Gastrocnemius medialis (tissue), 4 donors: ENCODE data around the gene KIRREL3. TPM values are rescaled to one million over a fixed set of nuclear protein-coding genes. Genes with fewer than 3 reads are reported as not detected.

Source experiments
- ATAC-seq, 2 donors: fragments of 150-250 bp; one replicate each; pipeline ENCODE4 v1.9.1; 2016
- DNase-seq, 2 donors: peaks; one replicate each; pipeline ENCODE4 v3.0.0-alpha.2; 2019
- H3K27ac ChIP-seq, 4 donors: fragments of 200-600 bp; sonication (generic); 1 replicate in 1 of 4; 2 replicates in 3 of 4; pipeline ENCODE4 v1.5.1; 2016 to 2018; ENCODE audit warnings: mild to moderate bottlenecking in 2 of 4, moderate library complexity in 1 of 4
- H3K27me3 ChIP-seq, 3 donors: fragments of 200-600 bp; sonication (generic) in 2 of 3; 1 replicate in 1 of 3; 2 replicates in 2 of 3; pipeline versions ENCODE4 v1.5.1 to v1.6.0; 2016 to 2019; ENCODE audit warnings: mild to moderate bottlenecking in 1 of 3, moderate library complexity in 1 of 3
- H3K36me3 ChIP-seq, 2 donors: fragments of 200-600 bp; sonication (generic) in 1 of 2; one replicate each; pipeline ENCODE4 v1.5.1; 2017 to 2018
- H3K4me1 ChIP-seq, 2 donors: fragments of 200-600 bp; sonication (generic) in 1 of 2; one replicate each; pipeline ENCODE4 v1.5.1; 2016 to 2017; ENCODE audit warnings: mild to moderate bottlenecking in 2 of 2
- H3K4me3 ChIP-seq, 4 donors: fragments of 200-600 bp; sonication (generic) in 3 of 4; 1 replicate in 1 of 4; 2 replicates in 3 of 4; pipeline ENCODE4 v1.5.1; 2016 to 2019; ENCODE audit warnings: mild to moderate bottlenecking in 2 of 4
- H3K9me3 ChIP-seq, 3 donors: fragments of 200-600 bp; sonication (generic) in 2 of 3; 1 replicate in 1 of 3; 2 replicates in 2 of 3; pipeline ENCODE4 v1.5.1; 2016 to 2019
- CTCF ChIP-seq, 5 experiments: fragments of 450-650 bp in 3 of 5; fragments of 200-600 bp in 2 of 5; sonication (generic) in 2 of 5; IDR thresholded peaks in 4 of 5; conservative IDR thresholded peaks in 1 of 5; 1 replicate in 4 of 5; 2 replicates in 1 of 5; pipeline ENCODE4 v1.5.1; 2016 to 2019; ENCODE audit warnings: antibody characterized with exemption in 5 of 5, mild to moderate bottlenecking in 3 of 5, moderate library complexity in 3 of 5
- POLR2A ChIP-seq, 2 donors: fragments of 450-650 bp; IDR thresholded peaks; one replicate each; pipeline ENCODE4 v1.6.1; 2017; ENCODE audit warnings: antibody characterized with exemption in 2 of 2, mild to moderate bottlenecking in 2 of 2, moderate library complexity in 2 of 2
- in situ Hi-C, 4 donors: fragments of 200-750 bp; cut with MboI; loops; one replicate each; pipeline versions ENCODE4 v1.15.0 to v1.8.0; 2017; ENCODE audit warnings: low sequenced_read_pairs in 4 of 4
- intact Hi-C: fragments of 100-400 bp; cut with DNase I; formaldehyde crosslinking; loops from one replicate; pipeline ENCODE4 v1.15.1; 2023; ENCODE audit warnings: low total_unique reads
- total RNA-seq, 4 donors: library from RNA; depleted of rRNA; stranded (reverse); fragments of >200 nt; gene quantifications; one replicate each; pipeline versions ENCODE4 v1.1.0 to v1.2.3, GENCODE V29; 2016

KIRREL3 gene
- total RNA-seq, 4 donors from 2014 or later, result 0.10 TPM; not detected in 3

GRCh38 chr11:126627421-126627820 lies 373.1 kb downstream of the KIRREL3 start:
- Histone ChIP-seq H3K4me3 (no peak overlapping the region), H3K27me3 (no peaks in the 10 kb centered on the region), H3K36me3 (no peaks in the 10 kb centered on the region), H3K4me1 (no peaks in the 10 kb centered on the region), H3K9me3 (no peaks in the 10 kb centered on the region), H3K27ac (no peak overlapping the region)
- TF ChIP-seq POLR2A (IDR thresholded peaks at IDR 0.05), result no peak
- TF ChIP-seq CTCF (IDR thresholded peaks at IDR 0.05 in 4 of 5, conservative IDR thresholded peaks at IDR 0.05 in 1 of 5), result no peak
- ATAC-seq (no peak), DNase-seq (no peak)
- intact Hi-C loops (no loop called here), in situ Hi-C loops (no loop called here)

- in situ Hi-C loops (loop anchor here in 1 of 4 donors (25.0 kb wide), 1 partner anchor 363 kb away; no protein-coding TSS in a partner anchor), intact Hi-C loops (no loop called here)
- ATAC-seq (no peak), DNase-seq (no peak)
- TF ChIP-seq CTCF (IDR thresholded peaks at IDR 0.05 in 4 of 5, conservative IDR thresholded peaks at IDR 0.05 in 1 of 5) (no peak), POLR2A (IDR thresholded peaks at IDR 0.05) (no peak)
- Histone ChIP-seq H3K4me1 (no peaks in the 10 kb centered on the region), H3K4me3 (no peak overlapping the region), H3K27me3 (no peaks in the 10 kb centered on the region), H3K27ac (no peak overlapping the region), H3K36me3 (no peaks in the 10 kb centered on the region), H3K9me3 (no peaks in the 10 kb centered on the region)
Measured at GRCh38 chr11:126624506-126624905, 376.1 kb downstream of the KIRREL3 start.

- H3K4me1 ChIP-seq, result no peaks in the 10 kb centered on the region
- no peaks in the 10 kb centered on the region for H3K27me3 ChIP-seq
- H3K27ac ChIP-seq, result no peak overlapping the region
- in situ Hi-C loops, result loop anchor here in 1 of 4 donors (25.0 kb wide), 1 partner anchor 368 kb away; no protein-coding TSS in a partner anchor
- H3K36me3 ChIP-seq, result no peaks in the 10 kb centered on the region
- no peaks in the 10 kb centered on the region for H3K9me3 ChIP-seq
- ATAC-seq, result no peak
- DNase-seq, result no peak
- TF ChIP-seq CTCF (IDR thresholded peaks at IDR 0.05 in 4 of 5, conservative IDR thresholded peaks at IDR 0.05 in 1 of 5), result no peak
- TF ChIP-seq POLR2A (IDR thresholded peaks at IDR 0.05), result no peak
- no peak overlapping the region for H3K4me3 ChIP-seq
- intact Hi-C loops, result no loop called here
Measured at GRCh38 chr11:126619516-126619915, 381.1 kb downstream of the KIRREL3 start.

- intact Hi-C loops, result no loop called here
- TF ChIP-seq CTCF (IDR thresholded peaks at IDR 0.05 in 4 of 5, conservative IDR thresholded peaks at IDR 0.05 in 1 of 5), result no peak
- TF ChIP-seq POLR2A (IDR thresholded peaks at IDR 0.05), result no peak
Measured at GRCh38 chr11:126615845-126616244, 384.7 kb downstream of the KIRREL3 start.

GRCh38 chr11:126613272-126613671 lies 387.3 kb downstream of the KIRREL3 start:
- Histone ChIP-seq H3K36me3 (no peaks in the 10 kb centered on the region), H3K4me3 (no peak overlapping the region), H3K9me3 (no peaks in the 10 kb centered on the region), H3K4me1 (no peaks in the 10 kb centered on the region), H3K27me3 (no peaks in the 10 kb centered on the region), H3K27ac (no peak overlapping the region)
- TF ChIP-seq POLR2A (IDR thresholded peaks at IDR 0.05), result no peak
- no peak for TF ChIP-seq CTCF (IDR thresholded peaks at IDR 0.05 in 4 of 5, conservative IDR thresholded peaks at IDR 0.05 in 1 of 5)
- ATAC-seq (no peak), DNase-seq (no peak)
- intact Hi-C loops, result no loop called here
- in situ Hi-C loops, result loop anchor here in 1 of 4 donors (25.0 kb wide), 1 partner anchor 374 kb away; no protein-coding TSS in a partner anchor

More at GRCh38 chr11:126615845-126616244, 384.7 kb downstream of the KIRREL3 start:
- Histone ChIP-seq H3K27ac (no peak overlapping the region), H3K4me1 (no peaks in the 10 kb centered on the region), H3K9me3 (no peaks in the 10 kb centered on the region), H3K27me3 (no peaks in the 10 kb centered on the region), H3K36me3 (no peaks in the 10 kb centered on the region), H3K4me3 (no peak overlapping the region)
- in situ Hi-C loops, result loop anchor here in 1 of 4 donors (25.0 kb wide), 1 partner anchor 371 kb away; no protein-coding TSS in a partner anchor
- DNase-seq (no peak), ATAC-seq (no peak)
